ENCODE measurements around the gene PPP2R3A. TPM values are rescaled to one million over a fixed set of nuclear protein-coding genes. Genes with fewer than 3 reads are reported as not detected.
A peak's percentile ranks its signal among the peaks of the same experiment; 100 is the strongest.
"Not testable (repeated sequence)": the region's sequence is repeated elsewhere in the genome, so short reads cannot be mapped to it uniquely, and the experiment has no call there.

Gene PPP2R3A
- total RNA-seq, 6 experiments from 2014 or later = 1.0 to 3.2 (median 1.7) TPM

GRCh38 chr3:136141291-136141785 is 175.8 kb downstream of the PPP2R3A start:
- DNase-seq (no peak), ATAC-seq (no peak)
- no peaks in the 10 kb centered on the region for H3K27me3 ChIP-seq
- H3K36me3 ChIP-seq = no peaks in the 10 kb centered on the region
- TF ChIP-seq CTCF (IDR thresholded peaks at IDR 0.05) = no peak
- no peak for TF ChIP-seq POLR2A (IDR thresholded peaks at IDR 0.05)
- H3K9me3 ChIP-seq = no peaks in the 10 kb centered on the region
- intact Hi-C loops (cut with DNase I) = no loop called here
- H3K4me3 ChIP-seq = no peak overlapping the region
- no peak overlapping the region for H3K27ac ChIP-seq
- H3K4me1 ChIP-seq = no peaks in the 10 kb centered on the region

GRCh38 chr3:136141891-136142290 is 176.4 kb downstream of the PPP2R3A start:
- DNase-seq = no peak
- ATAC-seq = peak in 1 of 4 donors; percentile 9
- intact Hi-C loops (cut with DNase I) = no loop called here
- Histone ChIP-seq H3K36me3 (no peaks in the 10 kb centered on the region), H3K4me1 (no peaks in the 10 kb centered on the region), H3K27ac (no peak overlapping the region), H3K4me3 (no peak overlapping the region), H3K27me3 (no peaks in the 10 kb centered on the region), H3K9me3 (no peaks in the 10 kb centered on the region)
- 75% methylated on average over 2 of the region's 4 CpGs for WGBS (ENCODE audit: insufficient coverage, low coverage, low lambda C conversion rate, missing lambda C conversion rate)
- TF ChIP-seq CTCF (IDR thresholded peaks at IDR 0.05) = no peak
- no peak for TF ChIP-seq POLR2A (IDR thresholded peaks at IDR 0.05)

GRCh38 chr3:136142592-136142991 is 177.1 kb downstream of the PPP2R3A start:
- WGBS (ENCODE audit: insufficient coverage, low coverage, low lambda C conversion rate, missing lambda C conversion rate) = 45% methylated on average over 3 of the region's 3 CpGs
- no peak for DNase-seq
- Histone ChIP-seq H3K36me3 (no peaks in the 10 kb centered on the region), H3K4me3 (no peak overlapping the region), H3K27ac (no peak overlapping the region), H3K9me3 (no peaks in the 10 kb centered on the region), H3K4me1 (peaks cover 0 to 2% (median 0%) of the 10 kb centered on the region in 4 donors), H3K27me3 (no peaks in the 10 kb centered on the region)
- ATAC-seq = peak in 3 of 4 donors; percentile 28 to 96 (median 49)
- no peak for TF ChIP-seq POLR2A (IDR thresholded peaks at IDR 0.05)
- TF ChIP-seq CTCF (IDR thresholded peaks at IDR 0.05) = no peak
- intact Hi-C loops (cut with DNase I) = no loop called here

GRCh38 chr3:136144397-136144796 is 178.9 kb downstream of the PPP2R3A start:
- H3K27me3 ChIP-seq; H3K4me3 ChIP-seq; intact Hi-C loops (cut with DNase I); H3K27ac ChIP-seq; DNase-seq; H3K4me1 ChIP-seq; H3K9me3 ChIP-seq; H3K36me3 ChIP-seq; ATAC-seq: not testable (repeated sequence)
- WGBS (ENCODE audit: insufficient coverage, low coverage, low lambda C conversion rate, missing lambda C conversion rate) = 95% methylated on average over 2 of the region's 4 CpGs

GRCh38 chr3:136146981-136147729 is 181.6 kb downstream of the PPP2R3A start:
- H3K27me3 ChIP-seq = no peaks in the 10 kb centered on the region
- ATAC-seq (peak in 1 of 4 donors; percentile 23), DNase-seq (no peak)
- no peak overlapping the region for H3K4me3 ChIP-seq
- no peaks in the 10 kb centered on the region for H3K9me3 ChIP-seq
- peaks cover 0 to 2% (median 0%) of the 10 kb centered on the region in 4 donors for H3K4me1 ChIP-seq
- H3K27ac ChIP-seq = no peak overlapping the region
- TF ChIP-seq POLR2A (IDR thresholded peaks at IDR 0.05) = no peak
- no peak for TF ChIP-seq CTCF (IDR thresholded peaks at IDR 0.05)
- intact Hi-C loops (cut with DNase I) = no loop called here
- 85% methylated on average over 4 of the region's 6 CpGs for whole genome bisulfite sequencing (ENCODE audit: insufficient coverage, low coverage, low lambda C conversion rate, missing lambda C conversion rate)
- H3K36me3 ChIP-seq = peaks cover 0 to 8% (median 4%) of the 10 kb centered on the region in 4 donors

Measured in right lobe of liver (tissue), 6 donors.